ENCODE measurements around the gene R3HDM2.

DNA sequence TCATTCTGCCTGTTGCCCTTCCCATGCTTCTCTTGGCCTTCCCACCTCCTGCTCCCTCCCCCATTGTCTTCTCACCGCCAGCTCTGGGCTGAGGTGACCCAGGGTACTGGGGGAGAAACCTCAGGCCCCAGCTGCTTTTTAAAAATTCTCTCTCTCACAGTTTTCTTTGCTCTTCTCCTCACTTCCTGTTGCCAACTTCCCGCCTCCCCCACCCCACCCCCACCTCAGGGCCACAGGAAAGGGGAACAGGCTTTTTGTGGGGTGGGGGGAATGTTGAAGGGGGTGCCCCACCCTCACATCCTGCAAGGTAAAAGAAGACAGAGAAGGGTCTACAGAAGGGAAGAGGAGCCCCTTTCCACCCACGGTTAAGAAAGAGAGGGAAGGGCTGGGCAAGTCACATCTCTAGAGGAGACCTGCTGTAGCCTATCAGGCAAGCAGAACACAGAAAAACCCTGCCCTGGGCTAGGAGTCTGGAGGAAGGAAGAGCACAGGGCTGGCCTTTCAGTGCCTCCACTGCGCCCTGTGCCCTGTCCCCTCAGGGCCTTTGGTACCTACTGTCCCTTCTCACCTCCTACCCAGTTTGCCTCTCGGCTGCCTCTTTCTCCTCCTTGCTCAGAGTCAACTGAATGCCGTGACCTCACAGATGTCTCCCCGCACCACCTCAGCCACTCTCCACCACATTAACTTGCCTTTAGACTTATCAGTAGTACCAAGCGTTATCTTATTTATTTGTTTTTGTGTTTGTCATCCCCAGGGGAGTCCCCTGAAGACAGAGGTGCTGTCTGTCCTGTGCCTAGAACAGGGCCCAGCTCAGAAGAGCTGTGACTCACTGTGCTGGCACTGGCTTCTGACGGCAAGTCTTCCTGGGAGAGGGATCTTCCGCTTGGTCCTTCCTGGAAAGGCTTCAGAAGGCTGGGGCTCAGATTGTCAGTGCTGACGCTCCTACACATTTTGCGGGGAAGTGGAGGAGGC, 47.2 kb upstream of the R3HDM2 start:
- TF ChIP-seq EP300 (IDR thresholded peaks at IDR 0.05) (no peak), POLR2A (IDR thresholded peaks at IDR 0.05) (no peak)
- TF ChIP-seq, protein P1, sequence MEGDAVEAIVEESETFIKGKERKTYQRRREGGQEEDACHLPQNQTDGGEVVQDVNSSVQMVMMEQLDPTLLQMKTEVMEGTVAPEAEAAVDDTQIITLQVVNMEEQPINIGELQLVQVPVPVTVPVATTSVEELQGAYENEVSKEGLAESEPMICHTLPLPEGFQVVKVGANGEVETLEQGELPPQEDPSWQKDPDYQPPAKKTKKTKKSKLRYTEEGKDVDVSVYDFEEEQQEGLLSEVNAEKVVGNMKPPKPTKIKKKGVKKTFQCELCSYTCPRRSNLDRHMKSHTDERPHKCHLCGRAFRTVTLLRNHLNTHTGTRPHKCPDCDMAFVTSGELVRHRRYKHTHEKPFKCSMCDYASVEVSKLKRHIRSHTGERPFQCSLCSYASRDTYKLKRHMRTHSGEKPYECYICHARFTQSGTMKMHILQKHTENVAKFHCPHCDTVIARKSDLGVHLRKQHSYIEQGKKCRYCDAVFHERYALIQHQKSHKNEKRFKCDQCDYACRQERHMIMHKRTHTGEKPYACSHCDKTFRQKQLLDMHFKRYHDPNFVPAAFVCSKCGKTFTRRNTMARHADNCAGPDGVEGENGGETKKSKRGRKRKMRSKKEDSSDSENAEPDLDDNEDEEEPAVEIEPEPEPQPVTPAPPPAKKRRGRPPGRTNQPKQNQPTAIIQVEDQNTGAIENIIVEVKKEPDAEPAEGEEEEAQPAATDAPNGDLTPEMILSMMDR (IDR thresholded peaks at IDR 0.05) = no peak
